WTC11 (cell line): Measurements from ENCODE around the gene GAB2. TPM values are rescaled to one million over a fixed set of nuclear protein-coding genes. Genes with fewer than 3 reads are reported as not detected.

Source experiments
- ATAC-seq: fragments of 200-7000 bp; cut with Tn5 transposase; 2 replicates; pipeline ENCODE4 v1.10.0; 2021; ENCODE audit warnings: mild to moderate bottlenecking, moderate library complexity
- CTCF ChIA-PET: fragments of 300-600 bp; sonication (Branson Sonifier 250); formaldehyde crosslinking; loops from one replicate; lab custom pipeline; 2021; ENCODE audit warnings: antibody characterized with exemption; lab: Charles Lee
- POLR2A ChIA-PET: fragments of 350-600 bp; sonication (Branson Sonifier 250); formaldehyde crosslinking; loops from one replicate; lab custom pipeline; 2021; ENCODE audit warnings: antibody characterized with exemption; lab: Charles Lee
- DNase-seq: peaks from one replicate; pipeline ENCODE4 v3.0.0; 2021; ENCODE audit warnings: low spot score
- H3K27ac Mint-ChIP-seq: 2 replicates; pipeline ENCODE4 v1.8.0; 2021; ENCODE audit warnings: mixed read lengths
- H3K27me3 Mint-ChIP-seq: 2 replicates; pipeline ENCODE4 v1.8.0; 2021; ENCODE audit warnings: low read depth, mild to moderate bottlenecking, moderate library complexity, mixed read lengths
- H3K36me3 Mint-ChIP-seq: 2 replicates; pipeline ENCODE4 v1.8.0; 2021; ENCODE audit warnings: mixed read lengths
- H3K4me1 Mint-ChIP-seq: 2 replicates; pipeline ENCODE4 v1.8.0; 2022; ENCODE audit warnings: mixed read lengths
- H3K4me3 Mint-ChIP-seq: 2 replicates; pipeline ENCODE4 v1.8.0; 2021; ENCODE audit warnings: mild to moderate bottlenecking, moderate library complexity, mixed read lengths
- H3K9me3 Mint-ChIP-seq: 2 replicates; pipeline ENCODE4 v1.8.0; 2021; ENCODE audit warnings: mixed read lengths
- FOXJ3 ChIP-seq: sonication (generic); formaldehyde crosslinking; IDR thresholded peaks from 2 replicates; pipeline ENCODE4 v1.9.0; 2021; ENCODE audit warnings: missing genetic modification reagents, mild to moderate bottlenecking, borderline replicate concordance
- GABPB1 ChIP-seq: sonication (generic); formaldehyde crosslinking; IDR thresholded peaks from 2 replicates; pipeline ENCODE4 v1.8.1; 2023; ENCODE audit warnings: mild to moderate bottlenecking, missing genetic modification reagents
- HMGA2 ChIP-seq: fragments of 250-450 bp; sonication (Bioruptor Pico); IDR thresholded peaks from 2 replicates; pipeline ENCODE4 v1.4.0; 2021; ENCODE audit warnings: mild to moderate bottlenecking, moderate library complexity
- NR1H2 ChIP-seq: sonication (generic); formaldehyde crosslinking; IDR thresholded peaks from 2 replicates; pipeline ENCODE4 v1.9.0; 2021; ENCODE audit warnings: mild to moderate bottlenecking, moderate library complexity, missing genetic modification reagents
- OVOL2 ChIP-seq: fragments of 250-450 bp; sonication (Bioruptor Pico); IDR thresholded peaks from 2 replicates; pipeline ENCODE4 v1.9.0; 2021; ENCODE audit warnings: mild to moderate bottlenecking, borderline replicate concordance
- SP1 ChIP-seq: sonication (generic); formaldehyde crosslinking; conservative IDR thresholded peaks from 2 replicates; pipeline ENCODE4 v1.8.1; 2022; ENCODE audit warnings: missing genetic modification reagents
- TEAD1 ChIP-seq: sonication (generic); formaldehyde crosslinking; IDR thresholded peaks from 2 replicates; pipeline ENCODE4 v1.8.0; 2022; ENCODE audit warnings: mild to moderate bottlenecking, missing genetic modification reagents
- ZNF121 ChIP-seq: sonication (generic); formaldehyde crosslinking; IDR thresholded peaks from 2 replicates; pipeline ENCODE4 v1.8.0; 2023; ENCODE audit warnings: missing genetic modification reagents
- ZNF138 ChIP-seq: sonication (generic); formaldehyde crosslinking; conservative IDR thresholded peaks from 2 replicates; pipeline ENCODE4 v1.8.1; 2022; ENCODE audit warnings: mild to moderate bottlenecking, moderate library complexity, missing genetic modification reagents
- ZNF232 ChIP-seq: sonication (generic); formaldehyde crosslinking; IDR thresholded peaks from 2 replicates; pipeline ENCODE4 v1.8.0; 2022; ENCODE audit warnings: mild to moderate bottlenecking, missing genetic modification reagents
- ZNF423 ChIP-seq: fragments of 250-450 bp; sonication (Bioruptor Pico); IDR thresholded peaks from 2 replicates; pipeline ENCODE4 v2.1.2; 2022; ENCODE audit warnings: mild to moderate bottlenecking, moderate library complexity
- total RNA-seq: library from RNA; stranded (reverse); gene quantifications from 3 replicates; pipeline ENCODE4 v1.2.3, GENCODE V29; 2021
- TF ChIP-seq, protein P1 (sequence below): fragments of 250-450 bp; sonication (Bioruptor Pico); conservative IDR thresholded peaks from 2 replicates; pipeline ENCODE4 v1.9.0; 2021; ENCODE audit warnings: mild to moderate bottlenecking
- TF ChIP-seq, protein P2 (sequence below): sonication (generic); formaldehyde crosslinking; IDR thresholded peaks from 2 replicates; pipeline ENCODE4 v1.8.1; 2022; ENCODE audit warnings: mild to moderate bottlenecking, moderate library complexity, missing genetic modification reagents
- TF ChIP-seq, protein P3 (sequence below): sonication (generic); formaldehyde crosslinking; IDR thresholded peaks from 2 replicates; pipeline ENCODE4 v1.8.0; 2023; ENCODE audit warnings: mild to moderate bottlenecking, missing genetic modification reagents
- TF ChIP-seq, protein P4 (sequence below): sonication (generic); formaldehyde crosslinking; IDR thresholded peaks from 2 replicates; pipeline ENCODE4 v1.8.0; 2023; ENCODE audit warnings: missing genetic modification reagents, mild to moderate bottlenecking, borderline replicate concordance

GAB2 gene
- total RNA-seq, 1 experiment from 2014 or later: 10.6 TPM

DNA sequence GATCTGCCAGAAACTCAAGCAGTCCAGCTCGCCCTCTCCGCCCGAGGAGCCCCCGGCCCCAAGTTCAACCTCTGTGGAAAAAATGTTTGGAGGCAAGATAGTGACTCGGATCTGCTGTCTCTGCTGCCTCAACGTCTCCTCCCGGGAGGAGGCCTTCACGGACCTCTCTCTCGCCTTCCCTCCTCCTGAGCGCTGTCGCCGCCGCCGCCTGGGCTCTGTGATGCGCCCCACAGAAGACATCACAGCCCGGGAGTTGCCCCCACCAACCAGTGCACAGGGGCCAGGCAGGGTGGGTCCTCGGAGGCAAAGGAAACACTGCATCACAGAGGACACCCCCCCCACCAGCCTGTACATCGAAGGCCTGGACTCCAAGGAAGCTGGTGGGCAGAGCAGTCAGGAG is 208.1 kb downstream of the GAB2 start:
- TF ChIP-seq FOXJ3 (CRISPR knock-in tag) (no peak), ZNF232 (no peak), SP1 (no peak), OVOL2 (CRISPR knock-in tag) (no peak), NR1H2 (CRISPR knock-in tag) (no peak), ZNF121 (CRISPR knock-in tag) (no peak), HMGA2 (CRISPR knock-in tag) (no peak), ZNF423 (CRISPR knock-in tag) (no peak), TEAD1 (no peak), GABPB1 (CRISPR knock-in tag) (no peak), ZNF138 (CRISPR knock-in tag) (no peak)
- TF ChIP-seq, protein P1, sequence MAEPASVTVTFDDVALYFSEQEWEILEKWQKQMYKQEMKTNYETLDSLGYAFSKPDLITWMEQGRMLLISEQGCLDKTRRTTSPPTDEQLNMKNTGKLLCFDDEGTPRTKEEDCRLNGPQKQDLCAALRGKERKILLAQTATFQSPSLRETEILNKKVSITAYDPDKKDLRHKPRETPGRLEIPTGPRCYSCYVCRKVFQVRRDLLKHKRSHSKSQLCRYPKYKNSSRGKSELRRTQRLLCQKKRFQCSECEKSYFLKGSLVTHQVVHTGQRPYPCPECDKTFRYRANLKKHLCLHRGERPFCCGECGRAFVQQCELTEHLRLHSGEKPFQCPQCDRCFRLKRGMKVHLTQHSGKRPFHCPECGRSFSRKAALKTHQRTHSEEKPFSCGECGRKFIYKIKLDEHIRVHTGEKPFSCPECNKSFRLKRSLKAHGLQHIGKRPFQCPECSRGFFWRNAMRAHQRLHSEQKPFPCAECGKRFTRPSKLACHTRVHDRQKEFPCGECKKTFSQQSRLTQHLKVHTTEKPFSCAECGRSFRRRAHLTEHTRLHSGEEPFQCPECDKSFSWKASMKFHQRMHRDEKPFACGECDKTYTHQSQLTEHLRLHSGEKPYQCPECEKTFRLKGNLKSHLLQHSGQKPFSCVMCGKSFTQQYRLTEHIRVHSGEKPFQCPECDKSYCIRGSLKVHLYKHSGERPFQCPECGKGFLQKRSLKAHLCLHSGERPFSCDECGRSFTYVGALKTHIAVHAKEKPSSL (CRISPR knock-in tag): no peak
- TF ChIP-seq, protein P2, sequence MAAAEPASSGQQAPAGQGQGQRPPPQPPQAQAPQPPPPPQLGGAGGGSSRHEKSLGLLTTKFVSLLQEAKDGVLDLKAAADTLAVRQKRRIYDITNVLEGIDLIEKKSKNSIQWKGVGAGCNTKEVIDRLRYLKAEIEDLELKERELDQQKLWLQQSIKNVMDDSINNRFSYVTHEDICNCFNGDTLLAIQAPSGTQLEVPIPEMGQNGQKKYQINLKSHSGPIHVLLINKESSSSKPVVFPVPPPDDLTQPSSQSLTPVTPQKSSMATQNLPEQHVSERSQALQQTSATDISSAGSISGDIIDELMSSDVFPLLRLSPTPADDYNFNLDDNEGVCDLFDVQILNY (CRISPR knock-in tag): no peak
- TF ChIP-seq, protein P3, sequence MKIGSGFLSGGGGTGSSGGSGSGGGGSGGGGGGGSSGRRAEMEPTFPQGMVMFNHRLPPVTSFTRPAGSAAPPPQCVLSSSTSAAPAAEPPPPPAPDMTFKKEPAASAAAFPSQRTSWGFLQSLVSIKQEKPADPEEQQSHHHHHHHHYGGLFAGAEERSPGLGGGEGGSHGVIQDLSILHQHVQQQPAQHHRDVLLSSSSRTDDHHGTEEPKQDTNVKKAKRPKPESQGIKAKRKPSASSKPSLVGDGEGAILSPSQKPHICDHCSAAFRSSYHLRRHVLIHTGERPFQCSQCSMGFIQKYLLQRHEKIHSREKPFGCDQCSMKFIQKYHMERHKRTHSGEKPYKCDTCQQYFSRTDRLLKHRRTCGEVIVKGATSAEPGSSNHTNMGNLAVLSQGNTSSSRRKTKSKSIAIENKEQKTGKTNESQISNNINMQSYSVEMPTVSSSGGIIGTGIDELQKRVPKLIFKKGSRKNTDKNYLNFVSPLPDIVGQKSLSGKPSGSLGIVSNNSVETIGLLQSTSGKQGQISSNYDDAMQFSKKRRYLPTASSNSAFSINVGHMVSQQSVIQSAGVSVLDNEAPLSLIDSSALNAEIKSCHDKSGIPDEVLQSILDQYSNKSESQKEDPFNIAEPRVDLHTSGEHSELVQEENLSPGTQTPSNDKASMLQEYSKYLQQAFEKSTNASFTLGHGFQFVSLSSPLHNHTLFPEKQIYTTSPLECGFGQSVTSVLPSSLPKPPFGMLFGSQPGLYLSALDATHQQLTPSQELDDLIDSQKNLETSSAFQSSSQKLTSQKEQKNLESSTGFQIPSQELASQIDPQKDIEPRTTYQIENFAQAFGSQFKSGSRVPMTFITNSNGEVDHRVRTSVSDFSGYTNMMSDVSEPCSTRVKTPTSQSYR (CRISPR knock-in tag): no peak
- TF ChIP-seq, protein P4, sequence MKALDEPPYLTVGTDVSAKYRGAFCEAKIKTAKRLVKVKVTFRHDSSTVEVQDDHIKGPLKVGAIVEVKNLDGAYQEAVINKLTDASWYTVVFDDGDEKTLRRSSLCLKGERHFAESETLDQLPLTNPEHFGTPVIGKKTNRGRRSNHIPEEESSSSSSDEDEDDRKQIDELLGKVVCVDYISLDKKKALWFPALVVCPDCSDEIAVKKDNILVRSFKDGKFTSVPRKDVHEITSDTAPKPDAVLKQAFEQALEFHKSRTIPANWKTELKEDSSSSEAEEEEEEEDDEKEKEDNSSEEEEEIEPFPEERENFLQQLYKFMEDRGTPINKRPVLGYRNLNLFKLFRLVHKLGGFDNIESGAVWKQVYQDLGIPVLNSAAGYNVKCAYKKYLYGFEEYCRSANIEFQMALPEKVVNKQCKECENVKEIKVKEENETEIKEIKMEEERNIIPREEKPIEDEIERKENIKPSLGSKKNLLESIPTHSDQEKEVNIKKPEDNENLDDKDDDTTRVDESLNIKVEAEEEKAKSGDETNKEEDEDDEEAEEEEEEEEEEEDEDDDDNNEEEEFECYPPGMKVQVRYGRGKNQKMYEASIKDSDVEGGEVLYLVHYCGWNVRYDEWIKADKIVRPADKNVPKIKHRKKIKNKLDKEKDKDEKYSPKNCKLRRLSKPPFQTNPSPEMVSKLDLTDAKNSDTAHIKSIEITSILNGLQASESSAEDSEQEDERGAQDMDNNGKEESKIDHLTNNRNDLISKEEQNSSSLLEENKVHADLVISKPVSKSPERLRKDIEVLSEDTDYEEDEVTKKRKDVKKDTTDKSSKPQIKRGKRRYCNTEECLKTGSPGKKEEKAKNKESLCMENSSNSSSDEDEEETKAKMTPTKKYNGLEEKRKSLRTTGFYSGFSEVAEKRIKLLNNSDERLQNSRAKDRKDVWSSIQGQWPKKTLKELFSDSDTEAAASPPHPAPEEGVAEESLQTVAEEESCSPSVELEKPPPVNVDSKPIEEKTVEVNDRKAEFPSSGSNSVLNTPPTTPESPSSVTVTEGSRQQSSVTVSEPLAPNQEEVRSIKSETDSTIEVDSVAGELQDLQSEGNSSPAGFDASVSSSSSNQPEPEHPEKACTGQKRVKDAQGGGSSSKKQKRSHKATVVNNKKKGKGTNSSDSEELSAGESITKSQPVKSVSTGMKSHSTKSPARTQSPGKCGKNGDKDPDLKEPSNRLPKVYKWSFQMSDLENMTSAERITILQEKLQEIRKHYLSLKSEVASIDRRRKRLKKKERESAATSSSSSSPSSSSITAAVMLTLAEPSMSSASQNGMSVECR (CRISPR knock-in tag): no peak
- Mint-ChIP-seq H3K36me3 (peaks cover 17% of the 10 kb centered on the region), H3K9me3 (no peaks in the 10 kb centered on the region), H3K27me3 (no peaks in the 10 kb centered on the region), H3K27ac (no peak overlapping the region), H3K4me3 (no peak overlapping the region), H3K4me1 (no peaks in the 10 kb centered on the region)
- ChIA-PET CTCF (no interaction called here), POLR2A (no interaction called here)
- DNase-seq (no peak), ATAC-seq (no peak)
